SK-N-SH treated with all-trans-retinoic acid at 6 μM for 48 hours (cell line): ENCODE results near the gene ARHGEF1.

ENCODE experiments used
- ARNTL ChIP-seq: fragments of 450-650 bp; formaldehyde crosslinking; IDR thresholded peaks from 2 replicates; pipeline ENCODE4 v1.5.0; 2020; ENCODE audit warnings: low read depth, mild to moderate bottlenecking, moderate library complexity, borderline replicate concordance
- GLIS3 ChIP-seq: fragments of 250-450 bp; sonication (Bioruptor Pico); IDR thresholded peaks from 2 replicates; pipeline ENCODE4 v1.5.0; 2020; ENCODE audit warnings: mild to moderate bottlenecking, moderate library complexity
- ISL1 ChIP-seq: fragments of 250-450 bp; sonication (Bioruptor Pico); IDR thresholded peaks from 2 replicates; pipeline ENCODE4 v2.1.2; 2022; ENCODE audit warnings: mild to moderate bottlenecking, moderate library complexity
- TF ChIP-seq, protein P1 (sequence below): fragments of 250-450 bp; sonication (Bioruptor Pico); IDR thresholded peaks from 2 replicates; pipeline ENCODE4 v1.8.0; 2020; ENCODE audit warnings: mild to moderate bottlenecking, moderate library complexity, borderline replicate concordance

DNA sequence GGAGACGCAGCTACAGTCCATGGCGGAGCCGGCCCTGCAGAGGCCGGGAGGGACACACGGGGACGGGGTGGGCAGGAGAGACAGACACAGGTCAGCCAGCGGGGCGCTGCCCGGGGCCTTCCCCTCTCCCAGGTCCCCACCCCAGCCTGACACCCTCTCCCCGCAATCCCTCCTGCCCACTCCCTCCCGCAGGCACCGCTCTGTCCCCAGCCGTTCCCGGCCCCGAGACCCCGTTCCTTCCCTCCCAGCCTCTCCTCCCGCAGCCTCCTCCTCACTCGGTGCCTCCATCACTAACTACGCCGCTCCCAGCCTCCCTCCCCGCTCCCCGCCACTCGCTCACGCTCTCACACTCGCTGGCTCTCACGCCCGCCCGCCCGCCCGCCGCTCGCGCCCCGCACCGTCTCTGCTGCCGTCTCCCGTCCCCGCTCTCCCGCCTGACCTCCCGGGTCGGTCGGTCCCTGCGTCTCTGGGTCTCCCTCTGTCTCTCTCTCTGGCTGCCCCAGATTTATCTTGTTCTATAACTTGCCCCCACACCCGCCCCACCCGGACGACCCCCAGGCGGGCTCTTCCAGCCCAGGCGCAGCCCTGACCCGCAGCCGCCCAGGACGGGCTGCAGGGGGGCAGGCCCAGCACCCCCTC is 30.0 kb downstream of the ARHGEF1 start:
- TF ChIP-seq, protein P1, sequence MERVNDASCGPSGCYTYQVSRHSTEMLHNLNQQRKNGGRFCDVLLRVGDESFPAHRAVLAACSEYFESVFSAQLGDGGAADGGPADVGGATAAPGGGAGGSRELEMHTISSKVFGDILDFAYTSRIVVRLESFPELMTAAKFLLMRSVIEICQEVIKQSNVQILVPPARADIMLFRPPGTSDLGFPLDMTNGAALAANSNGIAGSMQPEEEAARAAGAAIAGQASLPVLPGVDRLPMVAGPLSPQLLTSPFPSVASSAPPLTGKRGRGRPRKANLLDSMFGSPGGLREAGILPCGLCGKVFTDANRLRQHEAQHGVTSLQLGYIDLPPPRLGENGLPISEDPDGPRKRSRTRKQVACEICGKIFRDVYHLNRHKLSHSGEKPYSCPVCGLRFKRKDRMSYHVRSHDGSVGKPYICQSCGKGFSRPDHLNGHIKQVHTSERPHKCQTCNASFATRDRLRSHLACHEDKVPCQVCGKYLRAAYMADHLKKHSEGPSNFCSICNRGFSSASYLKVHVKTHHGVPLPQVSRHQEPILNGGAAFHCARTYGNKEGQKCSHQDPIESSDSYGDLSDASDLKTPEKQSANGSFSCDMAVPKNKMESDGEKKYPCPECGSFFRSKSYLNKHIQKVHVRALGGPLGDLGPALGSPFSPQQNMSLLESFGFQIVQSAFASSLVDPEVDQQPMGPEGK (CRISPR knock-in tag) = no peak
- TF ChIP-seq ARNTL (CRISPR knock-in tag) (no peak), GLIS3 (CRISPR knock-in tag) (no peak), ISL1 (CRISPR knock-in tag) (no peak)
